ENCODE measurements around the gene GLIPR2. TPM values are rescaled to one million over a fixed set of nuclear protein-coding genes. Genes with fewer than 3 reads are reported as not detected.
A peak's percentile ranks its signal among the peaks of the same experiment; 100 is the strongest.

The GLIPR2 gene
- total and polyA plus RNA-seq, 2 of the 13 experiments (the other 11 are each of a cell fraction or from before 2014, with no cell fraction given): 0.08 to 0.42 TPM

- FAIRE-seq (no peak), DNase-seq (ENCODE audit: low spot score) (no peak), ATAC-seq (no peak)
- H2AFZ ChIP-seq (ENCODE audit: low read length): no peak overlapping the region
- in situ Hi-C loops (cut with HindIII; ENCODE audit: extremely low pct_ligation_motif_present, low pct_unique_long_range_greater_than_20kb) (no loop called here), intact Hi-C loops (cut with micrococcal nuclease; ENCODE audit: unreplicated experiment) (no loop called here)
- H3K36me3 ChIP-seq (replicated peaks in 1 of 2; ENCODE audit: control insufficient read depth in 1 of 2, insufficient read depth in 2 of 2, low read length in 2 of 2): no peaks in the 10 kb centered on the region
- BruUV-seq (replicated peaks): no TSS peak
- no peak overlapping the region for H3K9ac ChIP-seq (ENCODE audit: insufficient read depth, low read depth, low read length)
- no peak overlapping the region for H3K4me2 ChIP-seq (ENCODE audit: low read depth, low read length)
- no peak overlapping the region for H3K4me3 ChIP-seq (replicated peaks in 1 of 3; ENCODE audit: insufficient read depth in 1 of 3, low read depth in 2 of 3, low read length in 3 of 3)
- H3K27me3 ChIP-seq (ENCODE audit: control insufficient read depth in 1 of 2, insufficient read depth in 2 of 2, low read length in 2 of 2): no peaks in the 10 kb centered on the region
- ChIA-PET POLR2A (no interaction called here), CTCF (ENCODE audit: low intra/inter-chr PET ratio, low total read pairs) (no interaction called here)
- H3K27ac ChIP-seq (ENCODE audit: extremely low read length, insufficient read depth, low read length): no peak overlapping the region
- H3K4me1 ChIP-seq (ENCODE audit: insufficient read depth, low read length): peaks cover 33% of the 10 kb centered on the region
- WGBS (ENCODE audit: low lambda C conversion rate): 88% methylated on average over 9 of the region's 9 CpGs
- no peaks in the 10 kb centered on the region for H3K9me3 ChIP-seq (ENCODE audit: low read length)
- no peaks in the 10 kb centered on the region for H3K79me2 ChIP-seq (ENCODE audit: insufficient read depth, low read length)
- H4K20me1 ChIP-seq (ENCODE audit: insufficient read depth, low read length): no peaks in the 10 kb centered on the region
- TF ChIP-seq CHD2 (IDR thresholded peaks at IDR 0.05; ENCODE audit: low read depth, low read length) (no peak), ZBTB34 (CRISPR knock-in tag; IDR thresholded peaks at IDR 0.05) (no peak), ZNF350 (CRISPR knock-in tag; IDR thresholded peaks at IDR 0.05; ENCODE audit: borderline replicate concordance, low read depth) (no peak)
- TF ChIP-seq, protein P1, sequence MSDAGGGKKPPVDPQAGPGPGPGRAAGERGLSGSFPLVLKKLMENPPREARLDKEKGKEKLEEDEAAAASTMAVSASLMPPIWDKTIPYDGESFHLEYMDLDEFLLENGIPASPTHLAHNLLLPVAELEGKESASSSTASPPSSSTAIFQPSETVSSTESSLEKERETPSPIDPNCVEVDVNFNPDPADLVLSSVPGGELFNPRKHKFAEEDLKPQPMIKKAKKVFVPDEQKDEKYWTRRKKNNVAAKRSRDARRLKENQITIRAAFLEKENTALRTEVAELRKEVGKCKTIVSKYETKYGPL (CRISPR knock-in tag; IDR thresholded peaks at IDR 0.05): no peak
Measured at GRCh38 chr9:36092509-36093215, 43.9 kb upstream of the GLIPR2 start.

GRCh38 chr9:36093384-36093783 is 43.1 kb upstream of the GLIPR2 start:
- Histone ChIP-seq H3K4me3 (replicated peaks in 1 of 3; ENCODE audit: insufficient read depth in 1 of 3, low read depth in 2 of 3, low read length in 3 of 3) (no peak overlapping the region), H3K9me3 (ENCODE audit: low read length) (no peaks in the 10 kb centered on the region), H3K36me3 (replicated peaks in 1 of 2; ENCODE audit: control insufficient read depth in 1 of 2, insufficient read depth in 2 of 2, low read length in 2 of 2) (no peaks in the 10 kb centered on the region), H3K27ac (ENCODE audit: extremely low read length, insufficient read depth, low read length) (no peak overlapping the region), H3K79me2 (ENCODE audit: insufficient read depth, low read length) (no peaks in the 10 kb centered on the region), H2AFZ (ENCODE audit: low read length) (no peak overlapping the region), H3K9ac (ENCODE audit: insufficient read depth, low read depth, low read length) (no peak overlapping the region), H3K4me1 (ENCODE audit: insufficient read depth, low read length) (peaks cover 33% of the 10 kb centered on the region), H3K27me3 (ENCODE audit: control insufficient read depth in 1 of 2, insufficient read depth in 2 of 2, low read length in 2 of 2) (no peaks in the 10 kb centered on the region), H4K20me1 (ENCODE audit: insufficient read depth, low read length) (no peaks in the 10 kb centered on the region), H3K4me2 (ENCODE audit: low read depth, low read length) (no peak overlapping the region)
- intact Hi-C loops (cut with micrococcal nuclease; ENCODE audit: unreplicated experiment): no loop called here
- ATAC-seq (no peak), FAIRE-seq (no peak), DNase-seq (ENCODE audit: low spot score) (no peak)
- CTCF ChIA-PET (ENCODE audit: low intra/inter-chr PET ratio, low total read pairs): no interaction called here
- POLR2A ChIA-PET: no interaction called here
- in situ Hi-C loops (cut with HindIII; ENCODE audit: extremely low pct_ligation_motif_present, low pct_unique_long_range_greater_than_20kb): no loop called here
- no TSS peak for BruUV-seq (replicated peaks)
- 52% methylated on average over 2 of the region's 2 CpGs for WGBS (ENCODE audit: low lambda C conversion rate)
- TF ChIP-seq NR2F1 (CRISPR knock-in tag; IDR thresholded peaks at IDR 0.05) (0 out of 4 replicates have a peak, but pooled peaks of 1 of the 2 experiments have one; percentile 22), RXRB (CRISPR knock-in tag; IDR thresholded peaks at IDR 0.05; ENCODE audit: borderline replicate concordance) (peak; percentile 29; the same call in 1 of the 2 replicates), NR2F6 (IDR thresholded peaks at IDR 0.05) (peak; percentile 76), NR2F6 (CRISPR knock-in tag; IDR thresholded peaks at IDR 0.05) (no peak), CEBPB (IDR thresholded peaks at IDR 0.05; ENCODE audit: borderline replicate concordance, low read depth, low read length) (peak; percentile 58; the same call in 1 of the 2 replicates)
